ENCODE measurements around the gene RAB11A. TPM values are rescaled to one million over a fixed set of nuclear protein-coding genes. Genes with fewer than 3 reads are reported as not detected.

Gene RAB11A
- total RNA-seq, 3 donors from 2014 or later: 108 to 156 (median 147) TPM

- Histone ChIP-seq H3K27ac (no peak overlapping the region), H3K27me3 (no peaks in the 10 kb centered on the region), H3K9me3 (no peaks in the 10 kb centered on the region), H3K4me1 (no peaks in the 10 kb centered on the region), H3K4me3 (no peak overlapping the region), H3K36me3 (no peaks in the 10 kb centered on the region)
- TF ChIP-seq POLR2A (IDR thresholded peaks at IDR 0.05): no peak
- no peak for TF ChIP-seq CTCF (IDR thresholded peaks at IDR 0.05)
- no peak for TF ChIP-seq POLR2AphosphoS5 (IDR thresholded peaks at IDR 0.05)
- no peak for DNase-seq (ENCODE audit: low spot score in 2 of 2)
- intact Hi-C loops (cut with DNase I; ENCODE audit: low total_unique reads): no loop called here
These were observed 57.2 kb downstream of the RAB11A start for GRCh38 chr15:65926459-65926858.

GRCh38 chr15:65926899-65927298 lies 57.6 kb downstream of the RAB11A start:
- H3K27ac ChIP-seq: no peak overlapping the region
- TF ChIP-seq POLR2A (IDR thresholded peaks at IDR 0.05) (no peak), CTCF (IDR thresholded peaks at IDR 0.05) (no peak), POLR2AphosphoS5 (IDR thresholded peaks at IDR 0.05) (no peak)

GRCh38 chr15:65927545-65927944 lies 58.3 kb downstream of the RAB11A start:
- no peak for DNase-seq (ENCODE audit: low spot score in 2 of 2)
- no peaks in the 10 kb centered on the region for H3K9me3 ChIP-seq
- TF ChIP-seq POLR2AphosphoS5 (IDR thresholded peaks at IDR 0.05) (no peak), POLR2A (IDR thresholded peaks at IDR 0.05) (no peak), CTCF (IDR thresholded peaks at IDR 0.05) (no peak)
- H3K4me1 ChIP-seq: no peaks in the 10 kb centered on the region
- no peak overlapping the region for H3K4me3 ChIP-seq
- no peaks in the 10 kb centered on the region for H3K36me3 ChIP-seq
- intact Hi-C loops (cut with DNase I; ENCODE audit: low total_unique reads): no loop called here
- no peak overlapping the region for H3K27ac ChIP-seq
- H3K27me3 ChIP-seq: no peaks in the 10 kb centered on the region

More at GRCh38 chr15:65926899-65927298, 57.6 kb downstream of the RAB11A start:
- DNase-seq (ENCODE audit: low spot score in 2 of 2): no peak
- no peaks in the 10 kb centered on the region for H3K9me3 ChIP-seq
- H3K4me3 ChIP-seq: no peak overlapping the region
- intact Hi-C loops (cut with DNase I; ENCODE audit: low total_unique reads): no loop called here
- no peaks in the 10 kb centered on the region for H3K4me1 ChIP-seq
- no peaks in the 10 kb centered on the region for H3K36me3 ChIP-seq
- no peaks in the 10 kb centered on the region for H3K27me3 ChIP-seq

- H3K4me1 ChIP-seq: no peaks in the 10 kb centered on the region
- no peak for DNase-seq (ENCODE audit: low spot score in 2 of 2)
- H3K4me3 ChIP-seq: no peak overlapping the region
- intact Hi-C loops (cut with DNase I; ENCODE audit: low total_unique reads): no loop called here
- no peaks in the 10 kb centered on the region for H3K36me3 ChIP-seq
- no peak overlapping the region for H3K27ac ChIP-seq
- no peak for TF ChIP-seq POLR2A (IDR thresholded peaks at IDR 0.05)
- no peak for TF ChIP-seq POLR2AphosphoS5 (IDR thresholded peaks at IDR 0.05)
- no peak for TF ChIP-seq CTCF (IDR thresholded peaks at IDR 0.05)
- H3K9me3 ChIP-seq: no peaks in the 10 kb centered on the region
- no peaks in the 10 kb centered on the region for H3K27me3 ChIP-seq
These were observed 60.3 kb downstream of the RAB11A start for GRCh38 chr15:65929573-65929972.

- intact Hi-C loops (cut with DNase I; ENCODE audit: low total_unique reads): no loop called here
- Histone ChIP-seq H3K27me3 (no peaks in the 10 kb centered on the region), H3K4me3 (no peak overlapping the region), H3K9me3 (no peaks in the 10 kb centered on the region), H3K4me1 (no peaks in the 10 kb centered on the region), H3K36me3 (no peaks in the 10 kb centered on the region), H3K27ac (no peak overlapping the region)
- TF ChIP-seq CTCF (IDR thresholded peaks at IDR 0.05) (no peak), POLR2A (IDR thresholded peaks at IDR 0.05) (no peak)
- DNase-seq (ENCODE audit: low spot score in 2 of 2): no peak
These were observed 60.8 kb downstream of the RAB11A start for GRCh38 chr15:65930134-65930533.
